Ovary (tissue), 3 donors: ENCODE data around the gene RPL36.

Experiments used
- EP300 ChIP-seq: sonication (generic); formaldehyde crosslinking; IDR thresholded peaks from one replicate; pipeline ENCODE4 v1.6.1; 2017; ENCODE audit warnings: antibody characterized with exemption
- POLR2A ChIP-seq: fragments of 450-650 bp; IDR thresholded peaks from one replicate; pipeline ENCODE4 v1.6.1; 2017; ENCODE audit warnings: antibody characterized with exemption, mild to moderate bottlenecking, moderate library complexity
- TF ChIP-seq, protein P1 (sequence below), 3 donors: fragments of 450-650 bp in 2 of 3; fragments of 200-600 bp in 1 of 3; IDR thresholded peaks; one replicate each; pipeline versions ENCODE4 v1.5.1 to v1.8.0; 2016 to 2022; ENCODE audit warnings: antibody characterized with exemption in 3 of 3, mild to moderate bottlenecking in 1 of 3
- donor health status: DM: no; HTN: no; CAD: no.

DNA sequence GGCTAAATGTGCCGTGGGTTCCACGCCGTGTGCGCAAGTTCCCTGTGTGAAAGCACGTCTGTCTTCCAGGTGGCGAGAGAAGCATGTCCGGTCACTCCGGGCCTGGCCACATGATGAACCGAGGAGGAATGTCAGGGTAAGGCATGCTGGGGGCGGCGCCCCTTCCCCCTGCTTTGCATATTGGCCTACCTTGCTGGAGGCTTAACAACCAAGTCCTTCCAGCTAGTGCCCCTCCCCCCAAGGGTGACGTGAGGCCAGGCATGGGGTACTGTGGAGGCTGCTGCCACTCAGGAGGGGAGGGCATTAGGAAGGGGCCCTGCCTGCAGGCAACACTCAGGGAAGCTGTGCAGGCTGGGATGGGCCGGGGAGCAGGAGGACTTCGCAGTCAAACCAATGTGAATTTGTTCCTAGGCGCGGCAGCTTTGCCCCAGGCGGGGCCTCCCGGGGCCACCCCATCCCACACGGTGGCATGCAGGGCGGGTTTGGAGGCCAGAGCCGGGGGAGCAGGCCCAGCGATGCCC, 22.3 kb upstream of the RPL36 start:
- TF ChIP-seq, protein P1, sequence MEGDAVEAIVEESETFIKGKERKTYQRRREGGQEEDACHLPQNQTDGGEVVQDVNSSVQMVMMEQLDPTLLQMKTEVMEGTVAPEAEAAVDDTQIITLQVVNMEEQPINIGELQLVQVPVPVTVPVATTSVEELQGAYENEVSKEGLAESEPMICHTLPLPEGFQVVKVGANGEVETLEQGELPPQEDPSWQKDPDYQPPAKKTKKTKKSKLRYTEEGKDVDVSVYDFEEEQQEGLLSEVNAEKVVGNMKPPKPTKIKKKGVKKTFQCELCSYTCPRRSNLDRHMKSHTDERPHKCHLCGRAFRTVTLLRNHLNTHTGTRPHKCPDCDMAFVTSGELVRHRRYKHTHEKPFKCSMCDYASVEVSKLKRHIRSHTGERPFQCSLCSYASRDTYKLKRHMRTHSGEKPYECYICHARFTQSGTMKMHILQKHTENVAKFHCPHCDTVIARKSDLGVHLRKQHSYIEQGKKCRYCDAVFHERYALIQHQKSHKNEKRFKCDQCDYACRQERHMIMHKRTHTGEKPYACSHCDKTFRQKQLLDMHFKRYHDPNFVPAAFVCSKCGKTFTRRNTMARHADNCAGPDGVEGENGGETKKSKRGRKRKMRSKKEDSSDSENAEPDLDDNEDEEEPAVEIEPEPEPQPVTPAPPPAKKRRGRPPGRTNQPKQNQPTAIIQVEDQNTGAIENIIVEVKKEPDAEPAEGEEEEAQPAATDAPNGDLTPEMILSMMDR (IDR thresholded peaks at IDR 0.05), result no peak
- TF ChIP-seq EP300 (no peak), POLR2A (no peak)
